ENCODE data around the gene DAND5.

- TF ChIP-seq CTCF (IDR thresholded peaks at IDR 0.05) (no peak), POLR2A (IDR thresholded peaks at IDR 0.05) (no peak), EP300 (IDR thresholded peaks at IDR 0.05) (no peak)
Measured at GRCh38 chr19:12984143-12984627, 14.8 kb downstream of the DAND5 start.
